Measurements from ENCODE around the gene AKAP1. TPM values are rescaled to one million over a fixed set of nuclear protein-coding genes. Genes with fewer than 3 reads are reported as not detected.

AKAP1 gene
- polyA plus RNA-seq, 4 donors = 28.9 to 97.7 (median 55.4) TPM

DNA sequence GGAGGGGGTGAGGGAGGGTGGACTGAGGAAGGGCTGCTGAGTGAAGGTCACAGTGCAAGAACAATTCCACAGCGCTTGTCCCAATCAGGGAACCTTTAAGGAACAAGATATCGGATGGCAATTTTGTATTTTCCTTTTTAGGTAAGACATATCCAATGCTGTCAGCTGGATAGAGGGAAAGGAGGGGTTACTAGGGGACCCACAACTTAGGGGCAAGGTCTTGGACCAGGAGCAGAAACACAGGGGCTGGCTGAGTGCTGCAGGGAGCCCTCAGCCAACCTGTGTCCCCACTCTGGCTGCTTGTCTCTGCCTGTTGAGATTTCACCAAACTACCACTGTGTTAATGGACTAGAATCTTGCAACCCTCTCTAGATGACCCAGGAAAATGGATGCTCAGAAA is 47.6 kb downstream of the AKAP1 start:
- no peak for FAIRE-seq
- Histone ChIP-seq H3K4me3 (ENCODE audit: low read depth in 1 of 3, low read length in 3 of 3) (no peak overlapping the region), H3K36me3 (ENCODE audit: control insufficient read depth in 3 of 3, insufficient read depth in 2 of 3, low read depth in 1 of 3, low read length in 3 of 3) (no peaks in the 10 kb centered on the region), H3K27me3 (ENCODE audit: control insufficient read depth in 3 of 3, insufficient read depth in 3 of 3, low read length in 3 of 3) (no peaks in the 10 kb centered on the region), H3K9me3 (ENCODE audit: control insufficient read depth in 2 of 2, insufficient read depth in 1 of 2, low read depth in 1 of 2, low read length in 1 of 2) (no peaks in the 10 kb centered on the region), H3K27ac (ENCODE audit: low read depth in 1 of 3, low read length in 2 of 3) (no peak overlapping the region), H3K4me1 (ENCODE audit: control insufficient read depth in 3 of 3, insufficient read depth in 2 of 3, low read depth in 1 of 3, low read length in 2 of 3) (peaks cover 0 to 5% (median 0%) of the 10 kb centered on the region in 3 donors)
- 86 to 89% (median 89%) methylated on average over 2 of the region's 2 CpGs for WGBS, 3 donors
- DNase-seq = no peak

DNA sequence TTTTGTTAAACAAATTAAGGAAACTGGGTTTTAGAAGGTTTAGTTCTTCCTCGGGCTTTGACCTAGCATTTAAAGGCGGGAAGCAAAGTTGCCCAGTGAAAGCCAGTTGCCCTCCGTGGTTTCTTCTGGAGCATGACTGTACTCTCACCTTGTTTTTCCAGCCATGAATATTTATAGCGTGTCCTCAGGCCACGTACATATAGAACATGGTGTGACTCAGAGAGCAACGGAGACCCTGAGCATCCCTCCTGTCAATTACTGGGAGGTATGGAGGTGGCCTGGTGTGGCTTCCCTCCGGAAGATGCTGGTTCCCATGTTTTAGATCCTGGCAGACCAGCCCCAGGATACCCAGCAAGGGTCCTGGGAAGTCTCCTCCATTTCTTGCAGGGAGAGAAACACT is 48.4 kb downstream of the AKAP1 start:
- 79 to 87% (median 85%) methylated on average over 7 of the region's 7 CpGs for WGBS, 3 donors
- H3K9me3 ChIP-seq (ENCODE audit: control insufficient read depth in 2 of 2, insufficient read depth in 1 of 2, low read depth in 1 of 2, low read length in 1 of 2) = no peaks in the 10 kb centered on the region
- DNase-seq = no peak
- peaks cover 0 to 5% (median 0%) of the 10 kb centered on the region in 3 donors for H3K4me1 ChIP-seq (ENCODE audit: control insufficient read depth in 3 of 3, insufficient read depth in 2 of 3, low read depth in 1 of 3, low read length in 2 of 3)
- H3K4me3 ChIP-seq (ENCODE audit: low read depth in 1 of 3, low read length in 3 of 3) = no peak overlapping the region
- no peaks in the 10 kb centered on the region for H3K27me3 ChIP-seq (ENCODE audit: control insufficient read depth in 3 of 3, insufficient read depth in 3 of 3, low read length in 3 of 3)
- no peak overlapping the region for H3K27ac ChIP-seq (ENCODE audit: low read depth in 1 of 3, low read length in 2 of 3)
- H3K36me3 ChIP-seq (ENCODE audit: control insufficient read depth in 3 of 3, insufficient read depth in 2 of 3, low read depth in 1 of 3, low read length in 3 of 3) = no peaks in the 10 kb centered on the region
- FAIRE-seq = no peak

DNA sequence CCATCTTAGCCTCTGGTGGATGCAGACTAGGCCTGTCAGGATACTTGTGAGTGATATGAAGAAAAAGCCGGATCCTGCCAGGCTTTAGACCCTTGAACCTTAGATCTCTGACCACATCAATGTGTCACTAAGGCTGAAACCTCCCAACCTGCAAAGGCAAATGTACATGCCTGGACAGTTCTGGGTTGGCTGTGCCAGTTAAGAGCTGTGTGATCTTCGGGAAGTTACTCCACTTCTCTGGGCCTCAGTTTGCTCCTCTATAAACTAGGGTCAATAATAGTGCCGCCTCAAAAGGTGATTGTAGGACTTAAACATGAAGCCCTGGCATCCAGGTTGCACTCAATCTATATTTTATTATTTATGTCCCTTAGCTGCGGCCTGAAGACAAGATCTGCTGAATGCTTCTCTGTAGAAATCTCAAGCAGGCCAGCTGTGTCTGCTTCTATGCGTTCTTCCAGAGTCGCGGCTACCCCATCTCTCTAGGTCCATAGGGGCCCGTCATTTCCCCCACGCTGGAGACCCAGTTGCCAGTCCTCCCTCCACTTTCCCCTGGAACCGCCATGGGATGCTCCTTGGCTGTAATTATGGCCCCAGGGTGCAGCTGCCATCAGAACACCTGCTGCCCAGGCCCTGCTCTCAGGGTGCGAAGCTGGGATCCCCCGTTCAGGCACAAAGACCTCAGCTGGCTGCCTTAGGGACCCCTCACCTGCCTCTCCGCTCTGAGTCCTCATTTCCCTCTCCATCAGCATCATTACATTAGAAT is 50.2 kb downstream of the AKAP1 start:
- FAIRE-seq (no peak), DNase-seq (no peak)
- Histone ChIP-seq H3K4me3 (ENCODE audit: low read depth in 1 of 3, low read length in 3 of 3) (no peak overlapping the region), H3K9me3 (ENCODE audit: control insufficient read depth in 2 of 2, insufficient read depth in 1 of 2, low read depth in 1 of 2, low read length in 1 of 2) (no peaks in the 10 kb centered on the region), H3K27ac (ENCODE audit: low read depth in 1 of 3, low read length in 2 of 3) (no peak overlapping the region), H3K27me3 (ENCODE audit: control insufficient read depth in 3 of 3, insufficient read depth in 3 of 3, low read length in 3 of 3) (no peaks in the 10 kb centered on the region), H3K36me3 (ENCODE audit: control insufficient read depth in 3 of 3, insufficient read depth in 2 of 3, low read depth in 1 of 3, low read length in 3 of 3) (no peaks in the 10 kb centered on the region), H3K4me1 (ENCODE audit: control insufficient read depth in 3 of 3, insufficient read depth in 2 of 3, low read depth in 1 of 3, low read length in 2 of 3) (peaks cover 0 to 5% (median 0%) of the 10 kb centered on the region in 3 donors)
- 85 to 91% (median 87%) methylated on average over 13 of the region's 13 CpGs for WGBS, 3 donors

- peaks cover 0 to under 1% (median 0%) of the 10 kb centered on the region in 3 donors for H3K4me1 ChIP-seq (ENCODE audit: control insufficient read depth in 3 of 3, insufficient read depth in 2 of 3, low read depth in 1 of 3, low read length in 2 of 3)
- H3K27me3 ChIP-seq (ENCODE audit: control insufficient read depth in 3 of 3, insufficient read depth in 3 of 3, low read length in 3 of 3) = no peaks in the 10 kb centered on the region
- H3K36me3 ChIP-seq (ENCODE audit: control insufficient read depth in 3 of 3, insufficient read depth in 2 of 3, low read depth in 1 of 3, low read length in 3 of 3) = no peaks in the 10 kb centered on the region
- FAIRE-seq (no peak), DNase-seq (no peak)
- no peak overlapping the region for H3K27ac ChIP-seq (ENCODE audit: low read depth in 1 of 3, low read length in 2 of 3)
- H3K9me3 ChIP-seq (ENCODE audit: control insufficient read depth in 2 of 2, insufficient read depth in 1 of 2, low read depth in 1 of 2, low read length in 1 of 2) = no peaks in the 10 kb centered on the region
- no peak overlapping the region for H3K4me3 ChIP-seq (ENCODE audit: low read depth in 1 of 3, low read length in 3 of 3)
- 47 to 60% (median 59%) methylated on average over 21 of the region's 21 CpGs for WGBS, 3 donors
These were observed 50.8 kb downstream of the AKAP1 start for GRCh38 chr17:57135789-57136291.

GRCh38 chr17:57136355-57136754 is 51.3 kb downstream of the AKAP1 start:
- no peak for FAIRE-seq

GRCh38 chr17:57138030-57138911 is 53.2 kb downstream of the AKAP1 start:
- no peaks in the 10 kb centered on the region for H3K36me3 ChIP-seq (ENCODE audit: control insufficient read depth in 3 of 3, insufficient read depth in 2 of 3, low read depth in 1 of 3, low read length in 3 of 3)
- no peaks in the 10 kb centered on the region for H3K9me3 ChIP-seq (ENCODE audit: control insufficient read depth in 2 of 2, insufficient read depth in 1 of 2, low read depth in 1 of 2, low read length in 1 of 2)
- DNase-seq (no peak), FAIRE-seq (no peak)
- 83 to 91% (median 90%) methylated on average over 17 of the region's 17 CpGs for WGBS, 3 donors
- H3K4me3 ChIP-seq (ENCODE audit: low read depth in 1 of 3, low read length in 3 of 3) = no peak overlapping the region
- H3K27ac ChIP-seq (ENCODE audit: low read depth in 1 of 3, low read length in 2 of 3) = no peak overlapping the region
- H3K27me3 ChIP-seq (ENCODE audit: control insufficient read depth in 3 of 3, insufficient read depth in 3 of 3, low read length in 3 of 3) = no peaks in the 10 kb centered on the region
- H3K4me1 ChIP-seq (ENCODE audit: control insufficient read depth in 3 of 3, insufficient read depth in 2 of 3, low read depth in 1 of 3, low read length in 2 of 3) = no peaks in the 10 kb centered on the region

More at GRCh38 chr17:57136355-57136754, 51.3 kb downstream of the AKAP1 start:
- no peaks in the 10 kb centered on the region for H3K27me3 ChIP-seq (ENCODE audit: control insufficient read depth in 3 of 3, insufficient read depth in 3 of 3, low read length in 3 of 3)
- H3K9me3 ChIP-seq (ENCODE audit: control insufficient read depth in 2 of 2, insufficient read depth in 1 of 2, low read depth in 1 of 2, low read length in 1 of 2) = no peaks in the 10 kb centered on the region
- H3K36me3 ChIP-seq (ENCODE audit: control insufficient read depth in 3 of 3, insufficient read depth in 2 of 3, low read depth in 1 of 3, low read length in 3 of 3) = no peaks in the 10 kb centered on the region
- H3K4me1 ChIP-seq (ENCODE audit: control insufficient read depth in 3 of 3, insufficient read depth in 2 of 3, low read depth in 1 of 3, low read length in 2 of 3) = no peaks in the 10 kb centered on the region
- no peak overlapping the region for H3K27ac ChIP-seq (ENCODE audit: low read depth in 1 of 3, low read length in 2 of 3)
- 72 to 86% (median 77%) methylated on average over 13 of the region's 13 CpGs for WGBS, 3 donors
- H3K4me3 ChIP-seq (ENCODE audit: low read depth in 1 of 3, low read length in 3 of 3) = no peak overlapping the region
- no peak for DNase-seq

DNA sequence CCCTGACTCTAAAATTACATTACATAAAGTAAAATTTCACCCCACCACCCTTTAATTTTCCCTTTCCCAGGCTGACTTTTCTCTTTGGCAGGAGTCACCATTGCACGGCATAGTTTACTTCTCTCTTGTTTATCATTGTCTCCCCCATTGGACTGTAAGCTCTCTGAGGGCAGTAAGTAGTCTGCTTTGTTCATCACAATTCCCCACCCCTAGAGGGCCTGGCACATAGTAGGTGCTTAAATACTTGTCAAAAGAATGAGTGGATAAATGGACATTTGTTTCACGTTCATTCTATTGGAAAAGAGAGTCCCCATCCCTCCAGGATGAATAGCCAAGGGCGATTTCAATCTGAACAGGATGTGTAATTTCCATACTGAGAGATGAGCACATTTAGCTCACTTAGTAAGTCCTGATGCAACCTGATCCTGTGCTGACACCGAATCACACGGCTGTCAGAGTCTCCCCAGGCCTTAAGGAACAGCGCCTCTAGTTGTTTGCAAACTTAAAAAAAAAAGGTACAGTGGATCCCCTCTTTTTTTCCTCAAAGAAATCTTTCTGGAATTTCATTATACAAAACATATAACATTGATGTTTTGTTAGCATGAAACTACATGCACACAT is 54.0 kb downstream of the AKAP1 start:
- Histone ChIP-seq H3K36me3 (ENCODE audit: control insufficient read depth in 3 of 3, insufficient read depth in 2 of 3, low read depth in 1 of 3, low read length in 3 of 3) (no peaks in the 10 kb centered on the region), H3K27me3 (ENCODE audit: control insufficient read depth in 3 of 3, insufficient read depth in 3 of 3, low read length in 3 of 3) (no peaks in the 10 kb centered on the region), H3K27ac (ENCODE audit: low read depth in 1 of 3, low read length in 2 of 3) (no peak overlapping the region), H3K9me3 (ENCODE audit: control insufficient read depth in 2 of 2, insufficient read depth in 1 of 2, low read depth in 1 of 2, low read length in 1 of 2) (no peaks in the 10 kb centered on the region), H3K4me3 (ENCODE audit: low read depth in 1 of 3, low read length in 3 of 3) (no peak overlapping the region), H3K4me1 (ENCODE audit: control insufficient read depth in 3 of 3, insufficient read depth in 2 of 3, low read depth in 1 of 3, low read length in 2 of 3) (no peaks in the 10 kb centered on the region)
- DNase-seq (no peak), FAIRE-seq (no peak)
- 80 to 85% (median 82%) methylated on average over 6 of the region's 6 CpGs for WGBS, 3 donors

- Histone ChIP-seq H3K4me3 (ENCODE audit: low read depth in 1 of 3, low read length in 3 of 3) (no peak overlapping the region), H3K27ac (ENCODE audit: low read depth in 1 of 3, low read length in 2 of 3) (no peak overlapping the region), H3K27me3 (ENCODE audit: control insufficient read depth in 3 of 3, insufficient read depth in 3 of 3, low read length in 3 of 3) (no peaks in the 10 kb centered on the region), H3K36me3 (ENCODE audit: control insufficient read depth in 3 of 3, insufficient read depth in 2 of 3, low read depth in 1 of 3, low read length in 3 of 3) (no peaks in the 10 kb centered on the region), H3K4me1 (ENCODE audit: control insufficient read depth in 3 of 3, insufficient read depth in 2 of 3, low read depth in 1 of 3, low read length in 2 of 3) (no peaks in the 10 kb centered on the region), H3K9me3 (ENCODE audit: control insufficient read depth in 2 of 2, insufficient read depth in 1 of 2, low read depth in 1 of 2, low read length in 1 of 2) (no peaks in the 10 kb centered on the region)
- FAIRE-seq (no peak), DNase-seq (no peak)
- whole genome bisulfite sequencing, 3 donors = 74 to 85% (median 82%) methylated on average over 8 of the region's 8 CpGs
These were observed 55.3 kb downstream of the AKAP1 start for GRCh38 chr17:57140316-57140715.
